ENCODE data around the gene C1orf105.
"Not testable (repeated sequence)": the region's sequence is repeated elsewhere in the genome, so short reads cannot be mapped to it uniquely, and the experiment has no call there.

C1orf105 gene

GRCh38 chr1:172421974-172422604 is 1.6 kb downstream of the C1orf105 start:
- H3K27ac ChIP-seq = no peak overlapping the region
- DNase-seq (ENCODE audit: low read depth, low spot score) = no peak

GRCh38 chr1:172423336-172423735 is 2.9 kb downstream of the C1orf105 start:
- DNase-seq (ENCODE audit: low read depth, low spot score) = no peak
- no peak overlapping the region for H3K27ac ChIP-seq

GRCh38 chr1:172425339-172425738 is 4.9 kb downstream of the C1orf105 start:
- no peak overlapping the region for H3K27ac ChIP-seq
- no peak for DNase-seq (ENCODE audit: low read depth, low spot score)

GRCh38 chr1:172427191-172427590 is 6.7 kb downstream of the C1orf105 start:
- H3K27ac ChIP-seq = no peak overlapping the region
- DNase-seq (ENCODE audit: low read depth, low spot score) = no peak

- DNase-seq (ENCODE audit: low read depth, low spot score) = no peak
- no peak overlapping the region for H3K27ac ChIP-seq
These were observed 9.0 kb downstream of the C1orf105 start for GRCh38 chr1:172429331-172430127.

- no peak overlapping the region for H3K27ac ChIP-seq
- DNase-seq (ENCODE audit: low read depth, low spot score) = no peak
These were observed 9.6 kb downstream of the C1orf105 start for GRCh38 chr1:172430128-172430454.

GRCh38 chr1:172431204-172431603 is 10.7 kb downstream of the C1orf105 start:
- no peak for DNase-seq (ENCODE audit: low read depth, low spot score)
- no peak overlapping the region for H3K27ac ChIP-seq

- H3K27ac ChIP-seq = peak overlapping the region; percentile 55
These were observed 11.3 kb downstream of the C1orf105 start for GRCh38 chr1:172431721-172432192.

GRCh38 chr1:172437183-172437582 is 16.7 kb downstream of the C1orf105 start:
- H3K27ac ChIP-seq; DNase-seq (ENCODE audit: low read depth, low spot score): not testable (repeated sequence)

More at GRCh38 chr1:172431721-172432192, 11.3 kb downstream of the C1orf105 start:
- DNase-seq (ENCODE audit: low read depth, low spot score) = no peak

GRCh38 chr1:172442404-172442803 is 21.9 kb downstream of the C1orf105 start:
- no peak overlapping the region for H3K27ac ChIP-seq
- DNase-seq (ENCODE audit: low read depth, low spot score) = no peak

- H3K27ac ChIP-seq = no peak overlapping the region
- DNase-seq (ENCODE audit: low read depth, low spot score) = no peak
These were observed 22.5 kb downstream of the C1orf105 start for GRCh38 chr1:172442843-172443565.

GRCh38 chr1:172443666-172444453 is 23.4 kb downstream of the C1orf105 start, which contains the start of gene PIGC:
Gene PIGC (minus strand): TSS chr1:172444069. CDS start chr1:172442622, 1,447 bp downstream.
- no peak for DNase-seq (ENCODE audit: low read depth, low spot score)
- peak within 1 kb of the TSS; percentile 15 for H3K27ac ChIP-seq

GRCh38 chr1:172446547-172446946 is 26.1 kb downstream of the C1orf105 start:
- no peak overlapping the region for H3K27ac ChIP-seq
- DNase-seq (ENCODE audit: low read depth, low spot score) = no peak

GRCh38 chr1:172447641-172448040 is 27.2 kb downstream of the C1orf105 start:
- no peak for DNase-seq (ENCODE audit: low read depth, low spot score)
- peak overlapping the region; percentile 66 for H3K27ac ChIP-seq

GRCh38 chr1:172448995-172449584 is 28.6 kb downstream of the C1orf105 start:
- peak overlapping the region; percentile 66 for H3K27ac ChIP-seq
- no peak for DNase-seq (ENCODE audit: low read depth, low spot score)

- DNase-seq (ENCODE audit: low read depth, low spot score) = no peak
- H3K27ac ChIP-seq = peak overlapping the region; percentile 66
These were observed 29.4 kb downstream of the C1orf105 start for GRCh38 chr1:172449585-172450523.

GRCh38 chr1:172450524-172450885 is 30.0 kb downstream of the C1orf105 start:
- DNase-seq (ENCODE audit: low read depth, low spot score) = no peak
- no peak overlapping the region for H3K27ac ChIP-seq

GRCh38 chr1:172451002-172451443 is 30.5 kb downstream of the C1orf105 start:
- H3K27ac ChIP-seq = no peak overlapping the region
- no peak for DNase-seq (ENCODE audit: low read depth, low spot score)

All from epithelial cell of prostate (primary cell).